Nephron (organoid): ENCODE measurements around the gene GABPB1.

Experiments
- H3K27ac Mint-ChIP-seq, 3 experiments: 2 replicates each; pipeline ENCODE4 v1.8.0; 2020; ENCODE audit warnings: mixed read lengths in 3 of 3, mild to moderate bottlenecking in 2 of 3, moderate library complexity in 1 of 3
- H3K27me3 Mint-ChIP-seq: 2 replicates; pipeline ENCODE4 v1.8.0; 2021; ENCODE audit warnings: low read depth, mild to moderate bottlenecking, moderate library complexity, mixed read lengths
- H3K36me3 Mint-ChIP-seq: 2 replicates; pipeline ENCODE4 v1.8.0; 2020; ENCODE audit warnings: low read depth, mixed read lengths
- H3K4me1 Mint-ChIP-seq: 2 replicates; pipeline ENCODE4 v1.8.0; 2020; ENCODE audit warnings: mixed read lengths
- H3K4me3 Mint-ChIP-seq, 3 experiments: 2 replicates each; pipeline ENCODE4 v1.8.0; 2020; ENCODE audit warnings: mild to moderate bottlenecking in 3 of 3, mixed read lengths in 3 of 3, moderate library complexity in 2 of 3
- H3K9me3 Mint-ChIP-seq: 2 replicates; pipeline ENCODE4 v1.8.0; 2020; ENCODE audit warnings: mixed read lengths
- CTCF ChIP-seq, 3 experiments: fragments of 200-600 bp; sonication (generic); IDR thresholded peaks; one replicate each; pipeline ENCODE4 v1.5.0; 2021; ENCODE audit warnings: antibody characterized with exemption in 3 of 3; ENCODE audit not compliant: unreplicated experiment in 3 of 3

GABPB1 gene

GRCh38 chr15:50265620-50266019 lies 89.4 kb downstream of the GABPB1 start, which contains the start of gene HDC:
HDC (minus strand) TSS chr15:50265726; CDS start chr15:50265623, 103 bp downstream.
- H3K4me3 Mint-ChIP-seq: no peak within 1 kb of the TSS
- no peaks in the 10 kb centered on the region for H3K9me3 Mint-ChIP-seq
- no peaks in the 10 kb centered on the region for H3K4me1 Mint-ChIP-seq
- no peak for TF ChIP-seq CTCF (IDR thresholded peaks at IDR 0.05; ENCODE audit: unreplicated experiment in 3 of 3)
- no peaks in the 10 kb centered on the region for H3K36me3 Mint-ChIP-seq
- H3K27ac Mint-ChIP-seq: no peak within 1 kb of the TSS
- H3K27me3 Mint-ChIP-seq: no peaks in the 10 kb centered on the region

- H3K4me3 Mint-ChIP-seq: no peak overlapping the region
- no peaks in the 10 kb centered on the region for H3K4me1 Mint-ChIP-seq
- no peaks in the 10 kb centered on the region for H3K9me3 Mint-ChIP-seq
- no peak overlapping the region for H3K27ac Mint-ChIP-seq
- H3K36me3 Mint-ChIP-seq: no peaks in the 10 kb centered on the region
- TF ChIP-seq CTCF (IDR thresholded peaks at IDR 0.05; ENCODE audit: unreplicated experiment in 3 of 3): no peak
- no peaks in the 10 kb centered on the region for H3K27me3 Mint-ChIP-seq
These were observed 92.5 kb downstream of the GABPB1 start for GRCh38 chr15:50262533-50262932.

- Mint-ChIP-seq H3K27ac (no peak overlapping the region), H3K4me3 (no peak overlapping the region), H3K4me1 (no peaks in the 10 kb centered on the region), H3K9me3 (no peaks in the 10 kb centered on the region), H3K36me3 (no peaks in the 10 kb centered on the region), H3K27me3 (no peaks in the 10 kb centered on the region)
- TF ChIP-seq CTCF (IDR thresholded peaks at IDR 0.05; ENCODE audit: unreplicated experiment in 3 of 3): no peak
These were observed 93.0 kb downstream of the GABPB1 start for GRCh38 chr15:50261981-50262380.

GRCh38 chr15:50260969-50261496 lies 94.0 kb downstream of the GABPB1 start:
- H3K27ac Mint-ChIP-seq: no peak overlapping the region
- H3K9me3 Mint-ChIP-seq: no peaks in the 10 kb centered on the region
- H3K36me3 Mint-ChIP-seq: no peaks in the 10 kb centered on the region

GRCh38 chr15:50259276-50259675 lies 95.7 kb downstream of the GABPB1 start:
- Mint-ChIP-seq H3K36me3 (no peaks in the 10 kb centered on the region), H3K27me3 (no peaks in the 10 kb centered on the region), H3K27ac (no peak overlapping the region), H3K4me3 (no peak overlapping the region), H3K9me3 (no peaks in the 10 kb centered on the region), H3K4me1 (no peaks in the 10 kb centered on the region)
- TF ChIP-seq CTCF (IDR thresholded peaks at IDR 0.05; ENCODE audit: unreplicated experiment in 3 of 3): no peak

More at GRCh38 chr15:50260969-50261496, 94.0 kb downstream of the GABPB1 start:
- no peak for TF ChIP-seq CTCF (IDR thresholded peaks at IDR 0.05; ENCODE audit: unreplicated experiment in 3 of 3)
- Mint-ChIP-seq H3K27me3 (no peaks in the 10 kb centered on the region), H3K4me3 (no peak overlapping the region), H3K4me1 (no peaks in the 10 kb centered on the region)

GRCh38 chr15:50257924-50258323 lies 97.1 kb downstream of the GABPB1 start:
- H3K9me3 Mint-ChIP-seq: no peaks in the 10 kb centered on the region
- H3K27me3 Mint-ChIP-seq: peaks cover 4% of the 10 kb centered on the region
- no peak overlapping the region for H3K4me3 Mint-ChIP-seq
- no peak overlapping the region for H3K27ac Mint-ChIP-seq
- TF ChIP-seq CTCF (IDR thresholded peaks at IDR 0.05; ENCODE audit: unreplicated experiment in 3 of 3): no peak
- H3K36me3 Mint-ChIP-seq: no peaks in the 10 kb centered on the region
- H3K4me1 Mint-ChIP-seq: no peaks in the 10 kb centered on the region
